Renal pelvis (tissue), 12 donors: ENCODE results near the gene PPP1R11. TPM values are rescaled to one million over a fixed set of nuclear protein-coding genes. Genes with fewer than 3 reads are reported as not detected.
A peak's percentile ranks its signal among the peaks of the same experiment; 100 is the strongest.
"Not testable (repeated sequence)": the region's sequence is repeated elsewhere in the genome, so short reads cannot be mapped to it uniquely, and the experiment has no call there.

Source experiments
- DNase-seq: peaks from one replicate; pipeline ENCODE4 v3.0.0-alpha.2; 2013
- long read RNA-seq, 16 experiments: transcript quantifications; one replicate each; lab custom pipeline, GENCODE V29; 2026
- polyA plus RNA-seq, 3 donors: library from polyadenylated mRNA; unstranded; fragments of 120-200 nt; gene quantifications; one replicate each; pipeline ENCODE4 v1.2.1, GENCODE V29; 2013; ENCODE audit not compliant: insufficient read length in 3 of 3

The PPP1R11 gene, protein sequence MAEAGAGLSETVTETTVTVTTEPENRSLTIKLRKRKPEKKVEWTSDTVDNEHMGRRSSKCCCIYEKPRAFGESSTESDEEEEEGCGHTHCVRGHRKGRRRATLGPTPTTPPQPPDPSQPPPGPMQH
- 10 to 100 TPM; 60.5 to 63.7 (median 62.6) TPM for polyA plus RNA-seq
- long read RNA-seq, donor 1, transcript PPP1R11-205 (3 exons, 1,731 nt), result major isoform, 41 of 54 reads
- long read RNA-seq, donor 1, partial matches to known transcripts, result 11 of 54 reads
- long read RNA-seq, donor 1, other reads (novel, unspliced or antisense), result 0 of 54 reads
- long read RNA-seq, donor 2, transcript PPP1R11-205 (3 exons, 1,731 nt), result major isoform, 38 of 59 reads
- long read RNA-seq, donor 2, partial matches to known transcripts, result 17 of 59 reads
- long read RNA-seq, donor 2, other reads (novel, unspliced or antisense), result 0 of 59 reads
- long read RNA-seq, donor 3, transcript PPP1R11-205 (3 exons, 1,731 nt), result major isoform, 32 of 35 reads
- long read RNA-seq, donor 3, partial matches to known transcripts, result 0 of 35 reads
- long read RNA-seq, donor 3, other reads (novel, unspliced or antisense), result 0 of 35 reads
- long read RNA-seq, donor 4, transcript PPP1R11-205 (3 exons, 1,731 nt), result major isoform, 48 of 53 reads
- long read RNA-seq, donor 4, partial matches to known transcripts, result 0 of 53 reads
- long read RNA-seq, donor 4, other reads (novel, unspliced or antisense), result 0 of 53 reads
- long read RNA-seq, donor 5, transcript PPP1R11-205 (3 exons, 1,731 nt), result major isoform, 32 of 33 reads
- long read RNA-seq, donor 5, partial matches to known transcripts, result 0 of 33 reads
- long read RNA-seq, donor 5, other reads (novel, unspliced or antisense), result 0 of 33 reads
- long read RNA-seq, donor 6, transcript PPP1R11-201 (2 exons, 1,723 nt), result minor isoform, 6 of 48 reads
- long read RNA-seq, donor 6, transcript PPP1R11-205 (3 exons, 1,731 nt), result major isoform, 42 of 48 reads
- long read RNA-seq, donor 6, partial matches to known transcripts, result 0 of 48 reads
- long read RNA-seq, donor 6, other reads (novel, unspliced or antisense), result 0 of 48 reads
- long read RNA-seq, donor 7, transcript PPP1R11-205 (3 exons, 1,731 nt), result major isoform, 39 of 85 reads
- long read RNA-seq, donor 7, partial matches to known transcripts, result 41 of 85 reads
- long read RNA-seq, donor 7, other reads (novel, unspliced or antisense), result 0 of 85 reads
- long read RNA-seq, donor 8, transcript PPP1R11-205 (3 exons, 1,731 nt), result major isoform, 15 of 27 reads
- long read RNA-seq, donor 8, partial matches to known transcripts, result 10 of 27 reads
- long read RNA-seq, donor 8, other reads (novel, unspliced or antisense), result 0 of 27 reads
- long read RNA-seq, donor 9, transcript PPP1R11-205 (3 exons, 1,731 nt), result major isoform, 39 of 41 reads
- long read RNA-seq, donor 9, partial matches to known transcripts, result 0 of 41 reads
- long read RNA-seq, donor 9, other reads (novel, unspliced or antisense), result 0 of 41 reads
- long read RNA-seq, donor 10, transcript PPP1R11-205 (3 exons, 1,731 nt), result major isoform, 40 of 69 reads
- long read RNA-seq, donor 10, transcript PPP1R11-201 (2 exons, 1,723 nt), result minor isoform, 8 of 69 reads
- long read RNA-seq, donor 10, partial matches to known transcripts, result 21 of 69 reads
- long read RNA-seq, donor 10, other reads (novel, unspliced or antisense), result 0 of 69 reads
- long read RNA-seq, donor 11, transcript PPP1R11-205 (3 exons, 1,731 nt), result major isoform, 20 of 24 reads
- long read RNA-seq, donor 11, partial matches to known transcripts, result 0 of 24 reads
- long read RNA-seq, donor 11, other reads (novel, unspliced or antisense), result 0 of 24 reads
- long read RNA-seq, donor 12, transcript PPP1R11-205 (3 exons, 1,731 nt), result major isoform, 44 of 70 reads
- long read RNA-seq, donor 12, transcript PPP1R11-201 (2 exons, 1,723 nt), result minor isoform, 5 of 70 reads
- long read RNA-seq, donor 12, partial matches to known transcripts, result 20 of 70 reads
- long read RNA-seq, donor 12, other reads (novel, unspliced or antisense), result 0 of 70 reads
- long read RNA-seq, donor 13, transcript PPP1R11-205 (3 exons, 1,731 nt), result major isoform, 12 of 24 reads
- long read RNA-seq, donor 13, partial matches to known transcripts, result 9 of 24 reads
- long read RNA-seq, donor 13, other reads (novel, unspliced or antisense), result 0 of 24 reads
- long read RNA-seq, donor 14, transcript PPP1R11-201 (2 exons, 1,723 nt), result minor isoform, 5 of 56 reads
- long read RNA-seq, donor 14, transcript PPP1R11-205 (3 exons, 1,731 nt), result major isoform, 50 of 56 reads
- long read RNA-seq, donor 14, partial matches to known transcripts, result 0 of 56 reads
- long read RNA-seq, donor 14, other reads (novel, unspliced or antisense), result 0 of 56 reads
- long read RNA-seq, donor 15, transcript PPP1R11-201 (2 exons, 1,723 nt), result minor isoform, 10 of 73 reads
- long read RNA-seq, donor 15, transcript PPP1R11-205 (3 exons, 1,731 nt), result major isoform, 62 of 73 reads
- long read RNA-seq, donor 15, partial matches to known transcripts, result 0 of 73 reads
- long read RNA-seq, donor 15, other reads (novel, unspliced or antisense), result 0 of 73 reads
- long read RNA-seq, donor 16, transcript PPP1R11-205 (3 exons, 1,731 nt), result major isoform, 48 of 50 reads
- long read RNA-seq, donor 16, partial matches to known transcripts, result 0 of 50 reads
- long read RNA-seq, donor 16, other reads (novel, unspliced or antisense), result 0 of 50 reads

DNA sequence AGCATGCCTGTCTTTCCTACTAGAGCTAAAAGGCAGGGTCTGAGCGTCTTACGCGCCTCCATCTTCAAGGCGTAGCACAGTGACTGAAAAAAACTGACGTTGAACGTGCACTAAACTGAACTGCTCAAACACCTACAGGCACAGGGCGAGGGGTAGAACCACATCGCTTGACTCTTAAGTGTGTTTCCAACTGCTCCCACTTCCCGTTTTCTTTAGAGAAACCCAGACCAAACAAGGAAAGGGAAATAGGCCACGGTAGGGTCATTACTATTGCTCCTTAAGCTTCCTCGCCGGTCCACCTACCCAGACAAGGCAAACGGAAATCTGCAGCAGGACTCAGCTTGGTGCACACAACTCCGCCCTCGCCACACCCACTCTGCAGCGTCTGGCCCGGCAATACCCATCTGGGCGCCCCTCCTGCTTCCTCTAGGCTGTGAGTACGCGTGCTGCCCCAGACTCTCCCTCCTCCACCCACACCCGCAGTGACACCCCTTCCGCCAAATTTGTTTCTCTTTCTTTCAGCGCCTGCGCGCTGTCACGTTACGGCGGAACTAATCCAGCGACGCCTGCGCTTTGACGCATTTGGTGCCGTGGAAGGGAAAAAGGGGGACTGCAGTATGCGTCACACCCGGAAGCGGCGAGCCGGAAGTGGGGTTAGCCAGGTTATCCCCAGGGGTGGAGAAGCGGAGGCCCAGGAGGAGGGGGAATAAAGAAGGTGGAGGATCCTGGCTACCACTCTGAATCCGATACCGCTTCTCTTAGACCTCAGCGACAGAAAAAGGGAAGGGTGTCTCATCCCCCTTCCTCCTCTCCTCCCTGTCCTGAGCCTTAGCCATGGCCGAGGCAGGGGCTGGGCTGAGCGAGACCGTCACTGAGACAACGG lies at the start of gene PPP1R11:
Gene PPP1R11, plus strand, starts transcription at position 622 of the 883 bp plus-strand sequence. Its CDS starts 213 bp downstream, at position 835.
- peak; percentile 99 for DNase-seq

DNA sequence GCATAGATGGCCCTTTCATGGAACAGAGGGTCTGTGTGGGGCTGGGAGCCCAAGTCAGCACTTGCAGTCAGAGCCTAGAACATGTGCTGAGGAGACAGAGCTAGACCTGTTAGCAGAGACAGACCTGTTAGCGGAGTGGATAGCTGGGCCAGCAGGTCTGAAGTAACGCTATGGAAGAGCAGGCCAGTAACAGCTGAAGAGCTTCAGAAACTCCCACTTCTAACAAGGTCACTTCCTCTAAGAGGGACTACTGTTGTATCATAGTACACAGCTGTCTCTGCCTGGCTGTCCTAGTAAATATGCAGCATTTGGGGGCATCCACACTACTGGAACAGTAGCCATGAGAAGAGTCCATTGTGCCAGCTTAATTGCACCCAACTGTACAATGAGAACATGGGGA lies 47.2 kb upstream of the PPP1R11 start:
- DNase-seq, result no peak

DNA sequence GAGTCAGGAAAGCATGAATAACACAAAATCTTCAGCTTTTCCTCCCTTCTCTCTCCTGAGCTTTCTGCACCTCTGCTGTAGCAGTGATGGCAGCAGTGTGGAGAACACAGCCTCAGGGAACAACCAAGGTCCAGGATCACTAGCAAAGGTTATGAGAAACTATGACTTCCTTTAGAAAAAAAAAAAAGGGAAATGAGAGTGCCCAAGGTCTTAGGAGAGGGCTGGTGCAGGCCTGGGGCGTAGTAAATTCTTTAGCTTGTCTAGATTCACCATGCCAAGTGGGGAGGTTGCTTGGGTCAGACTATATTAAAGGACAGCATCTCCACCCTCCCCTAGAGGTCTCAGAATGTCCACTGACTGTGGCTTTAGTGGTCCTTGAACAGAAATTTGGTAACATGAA lies 46.4 kb upstream of the PPP1R11 start:
- DNase-seq, result no peak

DNA sequence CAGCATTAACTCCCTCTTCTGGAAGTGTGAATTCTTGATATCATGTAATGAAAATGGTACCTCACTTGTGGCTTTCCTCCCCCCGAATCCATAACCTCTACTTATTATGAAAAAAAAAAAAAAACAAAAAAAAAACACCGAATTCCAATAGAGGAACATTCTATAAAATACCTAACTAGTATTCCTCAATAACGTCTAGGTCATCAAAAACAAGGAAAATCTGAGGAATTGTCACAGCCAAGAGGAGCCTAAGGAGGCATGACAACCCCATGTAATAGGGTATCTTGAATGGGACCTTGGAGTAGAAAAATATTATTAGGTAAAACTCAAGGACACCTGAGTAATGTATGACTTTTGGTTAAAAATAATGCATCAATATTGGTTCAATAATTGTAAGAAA lies 44.8 kb upstream of the PPP1R11 start:
- DNase-seq, result no peak

DNA sequence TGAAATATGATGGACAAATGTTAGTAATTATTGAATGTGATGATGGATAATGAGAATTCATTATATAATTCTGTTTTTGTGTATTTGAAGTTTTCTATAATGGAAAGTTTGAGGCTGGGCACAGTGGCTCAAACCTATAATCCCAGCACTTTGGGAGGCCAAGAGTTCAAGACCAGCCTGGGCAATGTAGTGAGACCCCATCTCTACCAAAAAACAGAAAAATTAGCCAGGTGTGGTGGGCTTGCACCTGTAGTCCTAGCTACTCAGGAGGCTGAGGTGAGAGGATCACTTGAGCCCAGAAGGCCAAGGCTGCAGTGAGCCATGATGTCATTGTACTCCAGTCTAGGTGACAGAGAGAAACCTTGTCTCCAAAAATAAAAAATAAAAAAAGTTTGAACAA lies 44.3 kb upstream of the PPP1R11 start:
- DNase-seq, result not testable (repeated sequence)

DNA sequence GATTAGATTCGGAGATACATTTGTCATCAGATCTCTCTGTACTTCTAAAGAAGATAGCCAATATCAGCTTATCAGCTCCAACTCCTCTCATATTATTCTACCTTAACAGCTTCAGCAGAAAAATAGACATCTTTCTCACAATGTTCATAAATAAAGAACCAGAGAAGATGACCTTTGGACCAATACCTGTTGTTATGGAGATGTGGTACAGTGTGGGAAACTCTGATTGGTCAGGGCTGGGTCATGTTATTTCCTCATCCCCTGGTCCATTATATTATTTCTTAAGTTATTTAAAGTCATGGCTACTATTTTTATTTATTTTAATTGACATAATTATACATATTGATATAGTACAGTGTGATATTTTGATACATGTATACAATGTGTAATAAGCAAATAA lies 41.8 kb upstream of the PPP1R11 start:
- DNase-seq, result no peak

DNA sequence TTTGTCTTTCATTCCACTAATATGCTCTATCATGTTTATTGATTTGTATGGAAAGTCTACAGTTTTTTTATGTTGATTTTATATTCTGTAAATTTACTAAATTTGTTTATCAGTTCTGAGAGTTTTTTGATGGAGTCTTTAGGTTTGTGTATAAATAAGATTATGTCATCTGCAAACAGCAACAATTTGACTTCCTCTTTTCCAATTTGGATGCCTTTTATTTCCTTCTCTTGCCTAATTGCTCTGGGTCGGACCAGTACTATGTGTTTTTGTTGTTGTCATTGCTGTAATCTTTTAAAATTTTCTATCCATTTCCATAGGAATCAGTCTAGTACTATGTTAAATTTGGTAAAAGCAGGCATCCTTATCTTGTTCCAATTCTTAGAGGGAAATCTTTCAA lies 37.4 kb upstream of the PPP1R11 start:
- no peak for DNase-seq

DNA sequence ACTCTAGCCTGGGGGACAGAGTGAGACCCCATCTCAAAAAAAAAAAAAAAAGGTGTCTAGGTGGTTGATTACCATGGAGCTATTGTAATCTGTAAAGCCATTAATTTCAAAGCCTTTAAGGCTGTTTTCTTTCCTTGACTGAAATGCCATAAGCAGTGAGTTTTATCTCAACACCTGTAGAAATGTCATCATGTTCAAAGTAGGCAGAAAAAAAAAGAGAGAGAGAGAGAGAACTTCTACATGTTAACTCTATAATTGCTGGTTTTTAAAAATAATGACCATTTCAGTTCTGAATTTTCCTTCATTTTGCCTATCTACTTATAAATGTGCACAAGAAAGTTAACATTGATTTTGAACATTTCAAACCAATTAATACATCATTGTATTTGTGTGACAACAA lies 35.6 kb upstream of the PPP1R11 start:
- no peak for DNase-seq

DNA sequence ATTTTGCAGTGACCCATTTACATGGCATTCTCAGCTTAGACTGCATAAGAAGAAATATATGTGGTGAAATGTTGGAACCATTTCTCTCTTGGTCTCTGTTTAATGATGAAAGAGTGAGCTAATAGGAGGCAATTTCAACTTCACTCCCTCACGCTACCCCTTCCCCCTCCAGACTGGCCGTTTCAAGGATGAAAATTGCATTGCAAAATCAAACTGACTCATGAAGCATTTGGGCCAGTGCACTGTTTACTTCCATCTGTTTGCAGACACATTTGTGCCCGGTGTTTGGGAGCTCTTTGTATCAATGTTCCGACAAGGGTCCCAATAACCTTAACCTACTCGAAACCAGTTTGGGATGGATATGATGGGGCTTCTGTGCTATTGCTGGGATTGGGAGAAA lies 33.6 kb upstream of the PPP1R11 start:
- not testable (repeated sequence) for DNase-seq

DNA sequence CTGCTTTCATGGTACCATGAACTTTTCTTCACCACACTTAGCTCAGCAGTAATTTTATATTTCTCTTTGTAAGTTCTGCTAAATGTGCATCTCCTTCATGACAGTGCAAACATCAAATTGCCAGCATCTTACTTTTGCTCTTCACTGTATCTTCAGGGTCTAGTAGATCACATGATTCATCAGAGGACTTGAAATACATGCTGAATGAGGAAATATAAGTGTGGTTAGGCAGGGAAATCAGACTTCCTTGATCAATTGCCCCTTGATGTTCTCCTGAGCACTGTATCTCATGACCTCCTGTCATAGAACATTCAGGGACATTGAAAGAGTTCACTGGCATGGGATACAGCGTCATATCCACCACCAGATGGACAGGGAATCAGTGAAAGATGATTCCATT lies 31.2 kb upstream of the PPP1R11 start:
- DNase-seq, result no peak

DNA sequence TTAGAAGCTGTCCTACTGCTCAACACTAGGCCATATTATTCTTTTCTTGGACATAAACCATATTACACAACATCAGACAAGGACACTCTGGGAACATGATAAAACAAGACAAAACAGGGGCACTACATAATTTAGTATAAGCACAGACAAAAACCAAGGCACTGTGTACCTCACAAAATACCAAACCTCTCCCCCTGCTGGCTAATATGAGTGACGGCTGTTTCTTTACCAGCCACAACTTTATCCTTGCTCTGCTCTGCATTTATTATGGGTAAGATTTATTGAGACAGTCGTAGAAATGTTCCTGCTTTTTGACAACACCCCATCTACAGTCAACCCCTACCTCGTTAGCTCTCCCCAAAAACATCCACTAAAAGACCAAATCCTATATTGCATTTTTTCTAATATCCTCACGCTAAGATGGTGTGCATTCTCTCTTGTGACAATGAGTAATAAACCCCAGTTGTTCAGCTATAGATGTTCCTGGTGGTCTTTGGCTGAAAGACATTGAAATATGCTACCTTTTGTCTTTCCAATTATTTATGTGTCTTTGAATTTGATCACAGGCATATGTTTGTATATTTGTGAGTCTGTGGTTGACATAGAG lies 29.7 kb upstream of the PPP1R11 start:
- no peak for DNase-seq

DNA sequence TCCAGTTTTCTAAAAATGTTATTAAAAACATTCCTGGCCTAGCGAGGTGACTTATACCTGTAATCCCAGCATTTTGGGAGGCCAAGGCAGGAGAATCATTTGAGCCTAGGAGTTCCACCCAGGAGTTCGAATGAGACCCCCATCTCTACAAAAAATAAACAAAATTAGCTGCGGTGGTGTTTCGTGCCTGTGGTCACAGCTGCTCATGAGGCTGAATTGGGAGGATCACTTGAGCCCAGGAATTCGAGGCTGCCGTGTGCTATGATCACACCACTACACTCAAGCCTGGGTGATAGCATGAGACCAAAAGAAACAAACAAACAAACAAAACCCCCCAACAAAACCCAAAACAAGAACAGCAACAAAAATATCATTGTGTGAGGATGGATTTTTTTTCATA lies 25.8 kb upstream of the PPP1R11 start:
- no peak for DNase-seq

DNA sequence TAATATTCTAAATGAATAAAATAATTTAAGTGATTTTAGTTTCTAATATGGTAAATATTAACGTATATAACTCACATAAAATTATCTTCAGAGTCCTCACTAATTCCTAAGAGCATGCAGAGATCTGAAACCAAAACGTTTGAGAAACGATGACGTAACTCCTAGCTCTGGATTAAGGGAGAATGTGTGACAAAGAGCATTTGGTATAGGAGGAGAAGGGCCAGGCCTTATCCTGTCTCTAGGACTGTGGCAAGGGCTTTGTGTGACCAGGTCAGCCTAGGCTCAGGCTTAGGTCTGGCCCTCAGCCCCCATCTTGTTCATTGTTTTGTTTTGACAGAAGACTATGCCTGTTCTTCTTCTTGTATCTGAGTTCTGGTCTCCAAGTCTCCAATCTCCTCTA lies 25.2 kb upstream of the PPP1R11 start:
- no peak for DNase-seq

DNA sequence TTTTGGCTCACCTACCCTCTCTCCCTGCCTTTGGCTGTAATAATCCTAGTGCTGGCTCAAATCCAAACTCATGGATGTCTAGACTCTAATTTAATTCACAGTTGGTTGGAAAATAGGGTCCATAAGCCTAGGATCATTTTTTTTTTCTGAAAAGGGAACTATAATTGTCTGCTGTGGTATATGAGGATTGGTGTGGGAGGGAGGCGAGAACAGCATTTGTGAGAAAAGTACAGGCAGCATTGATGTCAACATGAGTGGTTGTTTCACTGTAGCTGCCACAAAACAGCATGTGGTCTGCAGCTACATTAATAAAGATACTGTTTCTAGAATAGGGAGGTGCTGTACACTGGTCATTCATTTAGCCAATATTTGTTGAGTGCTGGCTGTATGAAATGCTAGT lies 24.5 kb upstream of the PPP1R11 start:
- no peak for DNase-seq

DNA sequence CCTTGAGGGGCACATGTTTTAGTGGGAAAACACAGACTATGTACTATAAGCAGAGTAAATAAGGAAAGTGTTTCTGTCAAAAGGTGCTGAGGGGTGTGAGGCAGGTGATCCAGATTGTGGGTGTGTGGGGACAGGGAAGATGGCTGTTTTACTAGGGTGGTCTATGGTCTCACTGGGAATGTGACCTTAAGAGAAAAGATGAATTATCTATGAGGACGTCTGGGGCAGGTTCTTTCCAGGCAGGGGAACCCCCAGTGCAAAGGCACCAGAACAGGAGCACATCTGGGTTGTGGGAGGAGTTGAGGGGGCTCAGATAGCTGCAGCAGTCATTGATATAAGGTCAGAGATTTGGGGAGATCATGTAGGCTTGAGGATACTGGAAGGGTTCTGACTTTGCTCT lies 24.1 kb upstream of the PPP1R11 start:
- no peak for DNase-seq

DNA sequence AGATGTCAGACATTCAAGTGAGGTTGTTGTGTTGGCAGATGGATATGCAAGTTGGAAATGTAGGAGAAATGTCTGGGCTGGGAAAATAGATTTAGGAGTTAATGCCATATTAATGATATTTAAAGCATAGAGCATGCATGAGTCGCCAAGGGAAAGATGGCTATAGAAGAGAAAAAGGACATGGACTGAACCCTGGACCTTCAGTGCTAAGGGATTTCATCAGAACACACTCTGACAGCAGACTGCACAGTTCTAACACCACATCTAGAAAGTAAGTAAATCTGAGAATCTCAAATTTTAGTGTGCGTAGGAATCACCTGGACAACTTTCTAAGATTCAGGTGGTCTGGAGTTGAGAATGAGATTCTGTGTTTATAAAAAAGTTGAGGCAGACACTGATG lies 23.3 kb upstream of the PPP1R11 start:
- DNase-seq, result no peak

DNA sequence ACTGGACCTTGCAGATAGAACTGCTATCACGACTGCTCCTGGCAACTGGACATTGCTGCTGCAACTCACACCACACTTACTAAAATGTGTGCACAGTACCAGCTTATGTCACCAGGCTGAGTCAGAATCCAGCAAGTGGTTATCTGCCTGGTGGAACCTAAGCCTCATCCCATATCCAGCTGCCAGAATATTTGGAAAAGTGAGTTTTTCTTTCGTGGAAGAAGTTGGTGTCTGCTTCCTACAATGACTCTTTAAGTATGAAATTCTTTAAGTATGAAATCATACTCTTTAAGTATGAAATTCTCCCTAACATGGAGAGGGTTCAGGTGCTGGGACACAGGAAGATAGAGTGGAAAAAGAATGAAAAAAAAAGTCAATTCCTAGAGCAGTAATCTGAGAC lies 22.4 kb upstream of the PPP1R11 start:
- no peak for DNase-seq

DNA sequence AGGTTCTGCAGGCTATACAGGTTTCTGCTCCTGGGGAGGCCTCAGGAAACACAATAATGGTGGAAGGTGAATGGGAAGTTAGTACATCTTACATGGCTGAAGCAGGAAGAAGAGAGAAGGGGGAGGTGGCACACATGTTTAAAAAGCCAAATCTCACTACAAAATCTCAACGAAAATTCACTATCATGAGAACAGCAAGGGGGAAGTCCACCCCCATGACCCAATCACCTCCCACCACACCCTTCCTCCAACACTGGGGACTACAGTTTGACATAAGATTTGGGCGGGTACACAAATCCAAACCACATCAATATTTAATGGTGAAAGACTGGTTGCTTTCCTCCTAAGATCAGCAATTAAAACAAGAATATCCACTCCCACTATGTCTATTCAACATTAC lies 19.8 kb upstream of the PPP1R11 start:
- DNase-seq, result no peak
